SK-N-SH (cell line): ENCODE results near the gene ZSCAN25. TPM values are rescaled to one million over a fixed set of nuclear protein-coding genes. Genes with fewer than 3 reads are reported as not detected.
"Not testable (repeated sequence)": the region's sequence is repeated elsewhere in the genome, so short reads cannot be mapped to it uniquely, and the experiment has no call there.

ENCODE experiments used
- CTCF ChIA-PET: fragments of 300-600, 350-600 bp; formaldehyde crosslinking; extraction: SDS; loops from one replicate; lab custom pipeline; 2021; lab: Yijun Ruan, JAX
- POLR2A ChIA-PET: fragments of 350-600 bp; sonication (Branson Sonifier 250); formaldehyde crosslinking; extraction: SDS; loops from one replicate; lab custom pipeline; 2020; ENCODE audit warnings: antibody characterized with exemption, inconsistent platforms; lab: Yijun Ruan, JAX
- DNase-seq: peaks from one replicate; pipeline ENCODE4 v3.0.0; 2012
- H2AFZ ChIP-seq: fragments of 200-600 bp; sonication (generic); 2 replicates; pipeline ENCODE4 v1.8.1; 2016; ENCODE audit warnings: antibody characterized with exemption, mild to moderate bottlenecking, low read depth
- H3F3A ChIP-seq: fragments of 200-600 bp; sonication (generic); replicated peaks from 2 replicates; pipeline ENCODE3; 2016; ENCODE audit warnings: antibody characterized with exemption, mild to moderate bottlenecking; ENCODE audit not compliant: insufficient read depth
- H3K27ac ChIP-seq, 2 experiments: fragments of 200-500 bp in 1 of 2; fragments of 200-600 bp in 1 of 2; sonication (Bioruptor generic) in 1 of 2; sonication (generic), shearing (Covaris generic) in 1 of 2; 2 replicates each; pipeline versions ENCODE4 v1.5.1 to v1.6.1; 2014 to 2016; ENCODE audit warnings: low read depth in 2 of 2, inconsistent platforms in 1 of 2, low read length in 1 of 2, mild to moderate bottlenecking in 1 of 2, mixed read lengths in 1 of 2
- H3K27me3 ChIP-seq: fragments of 200-600 bp; sonication (generic), shearing (Covaris generic); 2 replicates; pipeline ENCODE4 v1.6.1; 2016; ENCODE audit warnings: mixed run types; ENCODE audit not compliant: insufficient read depth
- H3K36me3 ChIP-seq, 2 experiments: fragments of 200-500 bp in 1 of 2; fragments of 200-600 bp in 1 of 2; sonication (Bioruptor generic) in 1 of 2; sonication (generic) in 1 of 2; replicated peaks in 1 of 2; 2 replicates each; pipeline versions ENCODE3 to v1.5.1; 2014 to 2016; ENCODE audit warnings: low read length in 1 of 2, mild to moderate bottlenecking in 1 of 2; ENCODE audit not compliant: insufficient read depth in 2 of 2, control insufficient read depth in 1 of 2
- H3K4me1 ChIP-seq, 2 experiments: fragments of 200-500 bp in 1 of 2; fragments of 200-600 bp in 1 of 2; sonication (Bioruptor generic) in 1 of 2; sonication (generic), shearing (Covaris generic) in 1 of 2; 2 replicates each; pipeline versions ENCODE4 v1.5.1 to v1.6.1; 2014 to 2016; ENCODE audit warnings: low read depth in 1 of 2, low read length in 1 of 2, mixed run types in 1 of 2; ENCODE audit not compliant: insufficient read depth in 2 of 2, control insufficient read depth in 1 of 2
- H3K4me2 ChIP-seq: fragments of 200-600 bp; sonication (generic), shearing (Covaris generic); 2 replicates; pipeline ENCODE4 v1.6.1; 2017; ENCODE audit warnings: mixed run types
- H3K4me3 ChIP-seq, 2 experiments: fragments of 200-500 bp in 1 of 2; fragments of 200-600 bp in 1 of 2; sonication (Bioruptor generic) in 1 of 2; sonication (generic), shearing (Covaris generic) in 1 of 2; 2 replicates each; pipeline versions ENCODE4 v1.5.1 to v1.8.1; 2014 to 2016; ENCODE audit warnings: low read depth in 2 of 2, inconsistent platforms in 1 of 2, low read length in 1 of 2, mild to moderate bottlenecking in 1 of 2, mixed read lengths in 1 of 2, moderate library complexity in 1 of 2
- H3K79me2 ChIP-seq: fragments of 200-600 bp; sonication (generic); 2 replicates; pipeline ENCODE4 v1.8.1; 2017; ENCODE audit warnings: mild to moderate bottlenecking; ENCODE audit not compliant: insufficient read depth
- H3K9ac ChIP-seq: fragments of 200-600 bp; sonication (generic); 2 replicates; pipeline ENCODE4 v1.6.1; 2017; ENCODE audit warnings: mixed run types
- H3K9me2 ChIP-seq: fragments of 200-600 bp; sonication (generic); 2 replicates; pipeline ENCODE4 v1.6.1; 2017; ENCODE audit warnings: mixed run types
- H3K9me3 ChIP-seq: fragments of 200-600 bp; sonication (generic); 2 replicates; pipeline ENCODE4 v1.6.1; 2017; ENCODE audit warnings: mixed run types, mild to moderate bottlenecking, moderate library complexity
- H4K20me1 ChIP-seq: fragments of 200-600 bp; sonication (generic); 2 replicates; pipeline ENCODE4 v1.6.1; 2017; ENCODE audit warnings: mild to moderate bottlenecking, mixed run types; ENCODE audit not compliant: insufficient read depth
- FOSL2 ChIP-seq: IDR thresholded peaks from 2 replicates; pipeline ENCODE4 v1.4.0; 2012; ENCODE audit warnings: low read depth, mild to moderate bottlenecking, moderate library complexity, borderline replicate concordance
- FOXJ3 ChIP-seq: sonication (generic); formaldehyde crosslinking; IDR thresholded peaks from 2 replicates; pipeline ENCODE4 v1.5.1; 2020; ENCODE audit warnings: mild to moderate bottlenecking, missing genetic modification reagents
- GABPA ChIP-seq: IDR thresholded peaks from 2 replicates; pipeline ENCODE4 v1.4.0; 2012; ENCODE audit warnings: low read depth, mild to moderate bottlenecking
- GATA2 ChIP-seq: sonication (generic); formaldehyde crosslinking; IDR thresholded peaks from 2 replicates; pipeline ENCODE4 v1.5.0; 2020; ENCODE audit warnings: mild to moderate bottlenecking, missing genetic modification reagents
- JUND ChIP-seq: IDR thresholded peaks from 2 replicates; pipeline ENCODE4 v1.4.0; 2012
- MAX ChIP-seq: IDR thresholded peaks from 2 replicates; pipeline ENCODE4 v1.4.0; 2012; ENCODE audit warnings: low read depth
- MXI1 ChIP-seq: IDR thresholded peaks from 2 replicates; pipeline ENCODE4 v1.6.1; 2012; ENCODE audit warnings: mild to moderate bottlenecking, low read depth, low read length, improper control_type of control experiment
- POLR2AphosphoS5 ChIP-seq: IDR thresholded peaks from 2 replicates; pipeline ENCODE4 v1.6.1; 2012; ENCODE audit warnings: low read depth, low read length
- RAD21 ChIP-seq: IDR thresholded peaks from 2 replicates; pipeline ENCODE4 v1.6.1; 2012; ENCODE audit warnings: mild to moderate bottlenecking, low read length
- REST ChIP-seq: IDR thresholded peaks from 2 replicates; pipeline ENCODE4 v1.6.1; 2012; ENCODE audit warnings: mild to moderate bottlenecking, low read depth, low read length, moderate library complexity
- SIN3A ChIP-seq: IDR thresholded peaks from 2 replicates; pipeline ENCODE4 v1.6.1; 2012; ENCODE audit warnings: low read depth, mild to moderate bottlenecking, low read length, moderate library complexity, borderline replicate concordance
- SMC3 ChIP-seq: IDR thresholded peaks from 2 replicates; pipeline ENCODE4 v1.6.1; 2012; ENCODE audit warnings: low read depth, low read length, improper control_type of control experiment
- TCF12 ChIP-seq: IDR thresholded peaks from 2 replicates; pipeline ENCODE4 v1.4.0; 2012
- WGBS: methylation state at CpG from one replicate; pipeline ENCODE4 v1.1.6; 2017; ENCODE audit warnings: low lambda C conversion rate; 5-methylcytosine and 5-hydroxymethylcytosine counted together
- polyA plus RNA-seq, 3 experiments: library from polyadenylated mRNA; depleted of rRNA; stranded (reverse); fragments of >200 nt; gene quantifications; 2 replicates each; pipeline ENCODE4 v1.2.3, GENCODE V29; 2012

The ZSCAN25 gene
- polyA plus RNA-seq, 1 of the 3 experiments (the other 2 are of a cell fraction): 14.9 TPM

GRCh38 chr7:99579956-99580777 lies 36.6 kb upstream of the ZSCAN25 start (continued):
- TF ChIP-seq SIN3A (no peak), FOSL2 (no peak), RAD21 (peak; percentile 64), TCF12 (no peak), MXI1 (peak; percentile 83; the same call in 1 of the 2 replicates), GATA2 (CRISPR knock-in tag) (peak; percentile 81), MAX (peak; percentile 91), REST (no peak), GABPA (no peak), JUND (no peak), SMC3 (no peak; the same call in 1 of the 2 replicates), FOXJ3 (0 out of 2 replicates have a peak, but pooled peaks have one; percentile 36), POLR2AphosphoS5 (no peak)
- TF ChIP-seq, all 33 proteins: peak for 7

GRCh38 chr7:99580778-99581332 lies 35.9 kb upstream of the ZSCAN25 start:
- peak overlapping the region; percentile 92 for H3K4me2 ChIP-seq
- not testable (repeated sequence) for H3K27me3 ChIP-seq, H3K36me3 ChIP-seq, H3K79me2 ChIP-seq, H3K9me3 ChIP-seq, H4K20me1 ChIP-seq, H3K9me2 ChIP-seq, DNase-seq
- 59% methylated on average over 4 of the region's 4 CpGs for WGBS
- peaks cover 4 to 11% of the 10 kb centered on the region in 2 experiments; a peak in 2 of 4 replicates for H3K4me1 ChIP-seq
- H3K9ac ChIP-seq: peak overlapping the region; percentile 59
- CTCF ChIA-PET: interaction anchor here (1.1 to 3.7 kb wide), 11 partner anchors 10 to 115 kb away, joined by 3 to 27 read pairs (median 6); partner anchors contain the start of genes ATP5MF, ZKSCAN5, ZNF394 and ZNF655
- H3K4me3 ChIP-seq: peak overlapping the region; percentile 58 to 70
- peaks cover 34% of the 10 kb centered on the region for H3F3A ChIP-seq
- peak overlapping the region; percentile 90 for H2AFZ ChIP-seq
- POLR2A ChIA-PET: interaction anchor here (0.6 to 2.6 kb wide), 9 partner anchors 22 to 256 kb away, joined by 3 to 23 read pairs (median 4); partner anchors contain the start of genes FAM200A, ZKSCAN5, ZNF394 and ZNF655
- H3K27ac ChIP-seq: peak overlapping the region in 1 of 2 experiments; percentile 71; a peak in 1 of 4 replicates
